Measurements from ENCODE around the gene HLTF. TPM values are rescaled to one million over a fixed set of nuclear protein-coding genes. Genes with fewer than 3 reads are reported as not detected.

The HLTF gene
- total and polyA plus RNA-seq, 2 of the 13 experiments (the other 11 are each of a cell fraction or from before 2014, with no cell fraction given): 12.0 to 22.9 TPM

GRCh38 chr3:149010504-149010951 lies 75.8 kb downstream of the HLTF start:
- intact Hi-C loops (cut with micrococcal nuclease; ENCODE audit: unreplicated experiment) (loop anchor here (1.0 to 10.0 kb wide), 3 partner anchors 8 to 214 kb away; partner anchors contain the start of gene CP), in situ Hi-C loops (cut with HindIII; ENCODE audit: extremely low pct_ligation_motif_present, low pct_unique_long_range_greater_than_20kb) (no loop called here)
- DNase-seq (ENCODE audit: low spot score): peak; percentile 95
- Histone ChIP-seq H3K79me2 (ENCODE audit: insufficient read depth, low read length) (no peaks in the 10 kb centered on the region), H3K4me1 (ENCODE audit: insufficient read depth, low read length) (peaks cover 26% of the 10 kb centered on the region), H3K27ac (ENCODE audit: extremely low read length, insufficient read depth, low read length) (peak overlapping the region; percentile 84), H3K9ac (ENCODE audit: insufficient read depth, low read depth, low read length) (peak overlapping the region; percentile 56), H3K4me2 (ENCODE audit: low read depth, low read length) (peak overlapping the region; percentile 63), H3K9me3 (ENCODE audit: low read length) (no peaks in the 10 kb centered on the region), H3K4me3 (replicated peaks in 1 of 3; ENCODE audit: insufficient read depth in 1 of 3, low read depth in 2 of 3, low read length in 3 of 3) (peak overlapping the region in 1 of 3 experiments; percentile 21; a peak in 1 of 6 replicates), H3K27me3 (ENCODE audit: control insufficient read depth in 1 of 2, insufficient read depth in 2 of 2, low read length in 2 of 2) (no peaks in the 10 kb centered on the region), H2AFZ (ENCODE audit: low read length) (no peak overlapping the region), H4K20me1 (ENCODE audit: insufficient read depth, low read length) (no peaks in the 10 kb centered on the region), H3K36me3 (replicated peaks in 1 of 2; ENCODE audit: control insufficient read depth in 1 of 2, insufficient read depth in 2 of 2, low read length in 2 of 2) (peaks cover 1 to 18% of the 10 kb centered on the region in 2 experiments; a peak in 4 of 5 replicates)
- ChIA-PET CTCF (ENCODE audit: low intra/inter-chr PET ratio, low total read pairs) (no interaction called here), POLR2A (interaction anchor here (0.7 to 1.2 kb wide), 3 partner anchors 18 to 290 kb away, joined by 3 to 6 read pairs (median 3); partner anchors contain the start of gene GYG1)
- ATAC-seq: peak; percentile 97
- FAIRE-seq: peak; percentile 98
- no TSS peak for BruUV-seq (replicated peaks)
- WGBS (ENCODE audit: low lambda C conversion rate): 1% methylated on average over 6 of the region's 6 CpGs
- TF ChIP-seq PAX8 (CRISPR knock-in tag; IDR thresholded peaks at IDR 0.05; ENCODE audit: borderline replicate concordance) (no peak), ZNF572 (CRISPR knock-in tag; IDR thresholded peaks at IDR 0.05) (no peak), FOSL2 (CRISPR knock-in tag; IDR thresholded peaks at IDR 0.05) (peak; percentile 87), HIC2 (CRISPR knock-in tag; IDR thresholded peaks at IDR 0.05; ENCODE audit: low read depth) (no peak), RARG (CRISPR knock-in tag; IDR thresholded peaks at IDR 0.05; ENCODE audit: low read depth) (no peak), CSRNP2 (CRISPR knock-in tag; conservative IDR thresholded peaks at IDR 0.05; ENCODE audit: low read depth) (no peak), HOXA9 (CRISPR knock-in tag; IDR thresholded peaks at IDR 0.05; ENCODE audit: borderline replicate concordance) (no peak), ZSCAN12 (CRISPR knock-in tag; IDR thresholded peaks at IDR 0.05) (no peak), HNF4A (CRISPR knock-in tag; IDR thresholded peaks at IDR 0.05) (peak; percentile 78), PITX1 (CRISPR knock-in tag; IDR thresholded peaks at IDR 0.05) (0 out of 2 replicates have a peak, but pooled peaks have one; percentile 35), BHLHE40 (IDR thresholded peaks at IDR 0.05; ENCODE audit: low read length) (peak; percentile 50; the same call in 1 of the 2 replicates), ZMYM2 (CRISPR knock-in tag; IDR thresholded peaks at IDR 0.05) (peak; percentile 33; the same call in 1 of the 2 replicates), ARNT2 (CRISPR knock-in tag; IDR thresholded peaks at IDR 0.05; ENCODE audit: low read depth) (peak; percentile 55; the same call in 1 of the 2 replicates), ZNF737 (CRISPR knock-in tag; IDR thresholded peaks at IDR 0.05; ENCODE audit: borderline replicate concordance) (no peak), STAT6 (CRISPR knock-in tag; IDR thresholded peaks at IDR 0.05; ENCODE audit: borderline replicate concordance) (no peak), SALL1 (CRISPR knock-in tag; IDR thresholded peaks at IDR 0.05) (peak; percentile 53), U2AF2 (IDR thresholded peaks at IDR 0.05; ENCODE audit: low read depth, low read length) (no peak), HMG20A (CRISPR knock-in tag; IDR thresholded peaks at IDR 0.05; ENCODE audit: borderline replicate concordance) (peak; percentile 37), ATF7 (IDR thresholded peaks at IDR 0.05) (no peak), ATF7 (CRISPR knock-in tag; IDR thresholded peaks at IDR 0.05) (no peak), ZNF430 (CRISPR knock-in tag; IDR thresholded peaks at IDR 0.05) (no peak)
